Measurements from ENCODE around the gene GAS2.

The GAS2 gene

DNA sequence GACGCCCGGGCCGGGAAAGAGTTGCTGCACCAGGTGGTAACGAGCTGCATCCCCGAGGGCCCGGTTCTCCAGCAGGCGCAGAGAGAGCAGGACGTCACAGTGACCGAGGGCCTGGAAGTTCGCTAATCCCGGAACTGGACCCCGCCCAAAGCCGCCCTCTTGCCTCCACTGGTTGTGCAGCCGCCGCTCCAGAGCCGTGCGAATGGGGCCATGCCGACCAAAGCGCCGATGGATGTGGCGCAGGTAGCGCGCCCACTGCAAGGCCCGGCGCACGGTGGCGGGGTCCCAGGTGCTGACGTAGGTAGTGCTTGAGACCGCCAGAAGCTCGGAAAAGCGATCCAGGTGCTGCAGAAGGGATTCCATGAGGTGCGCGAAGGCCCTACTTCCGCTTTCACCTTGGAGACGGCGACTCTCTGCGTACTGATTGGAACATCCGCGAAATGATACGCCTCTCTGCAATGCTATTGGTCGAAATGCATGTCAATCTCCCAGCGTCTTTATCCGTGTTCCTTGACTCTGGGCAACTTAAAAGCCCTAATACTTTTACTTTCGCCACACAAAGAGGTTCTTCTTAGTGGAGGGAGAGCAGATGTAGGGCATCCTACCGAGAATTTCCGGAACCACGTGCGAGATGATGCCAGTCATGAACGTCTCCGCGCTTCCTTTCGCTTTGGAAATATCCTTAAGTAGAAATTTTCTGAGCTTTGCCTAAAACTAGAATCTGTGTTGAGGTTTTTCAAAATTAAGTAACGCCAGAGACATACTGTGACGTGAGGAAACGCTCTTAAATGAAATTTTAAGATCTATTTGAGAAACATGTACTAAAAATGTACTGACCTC lies 40.7 kb upstream of the GAS2 start, which contains the start of gene FANCF (continued):
- peak; percentile 62 for TF ChIP-seq ZBTB11 (tag by site-specific recombination; conservative IDR thresholded peaks at IDR 0.05; ENCODE audit: low read depth)
- no peak for TF ChIP-seq ZNF596 (tag by site-specific recombination; IDR thresholded peaks at IDR 0.05)
- TF ChIP-seq ZNF654 (tag by site-specific recombination; IDR thresholded peaks at IDR 0.05; ENCODE audit: low read depth): no peak
- TF ChIP-seq, protein P1, sequence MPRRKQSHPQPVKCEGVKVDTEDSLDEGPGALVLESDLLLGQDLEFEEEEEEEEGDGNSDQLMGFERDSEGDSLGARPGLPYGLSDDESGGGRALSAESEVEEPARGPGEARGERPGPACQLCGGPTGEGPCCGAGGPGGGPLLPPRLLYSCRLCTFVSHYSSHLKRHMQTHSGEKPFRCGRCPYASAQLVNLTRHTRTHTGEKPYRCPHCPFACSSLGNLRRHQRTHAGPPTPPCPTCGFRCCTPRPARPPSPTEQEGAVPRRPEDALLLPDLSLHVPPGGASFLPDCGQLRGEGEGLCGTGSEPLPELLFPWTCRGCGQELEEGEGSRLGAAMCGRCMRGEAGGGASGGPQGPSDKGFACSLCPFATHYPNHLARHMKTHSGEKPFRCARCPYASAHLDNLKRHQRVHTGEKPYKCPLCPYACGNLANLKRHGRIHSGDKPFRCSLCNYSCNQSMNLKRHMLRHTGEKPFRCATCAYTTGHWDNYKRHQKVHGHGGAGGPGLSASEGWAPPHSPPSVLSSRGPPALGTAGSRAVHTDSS (tag by site-specific recombination; IDR thresholded peaks at IDR 0.05): no peak

DNA sequence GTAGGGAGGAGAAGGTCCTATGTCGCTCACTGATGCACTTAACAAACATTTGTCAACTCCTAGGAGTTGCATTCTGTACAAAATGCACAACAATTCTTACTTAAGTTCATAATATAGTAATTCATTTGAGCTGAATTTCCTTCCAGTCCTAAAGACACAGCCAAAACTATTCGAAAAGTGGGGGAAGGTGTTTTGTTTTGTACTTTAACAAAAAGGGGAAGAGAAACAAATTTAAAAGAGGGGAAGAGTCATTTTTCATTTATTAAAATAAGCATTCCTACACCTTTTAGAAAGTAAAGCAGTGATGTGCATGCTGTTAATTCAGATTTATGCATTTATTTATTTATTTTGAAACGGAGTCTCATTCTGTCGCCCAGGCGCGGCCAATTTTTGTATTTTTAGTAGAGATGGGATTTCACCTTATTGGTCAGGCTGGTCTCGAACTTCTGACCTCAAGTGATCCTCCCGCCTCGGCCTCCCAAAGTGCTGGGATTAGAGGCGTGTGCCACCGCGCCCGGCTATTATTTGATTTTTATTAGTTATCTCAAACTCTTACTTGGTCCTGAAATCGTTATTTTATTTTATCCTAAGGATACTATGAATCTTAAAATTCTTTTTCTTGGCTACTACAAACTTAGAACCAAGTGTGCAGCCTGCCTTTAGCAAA lies 39.7 kb upstream of the GAS2 start:
- no peak overlapping the region for H3K4me3 ChIP-seq (ENCODE audit: low read depth, low read length)
- H3K4me1 ChIP-seq (ENCODE audit: control insufficient read depth, insufficient read depth, low read length): no peaks in the 10 kb centered on the region
- ChIA-PET POLR2A (interaction anchor here (2.0 kb wide), 1 partner anchor 9 kb away, joined by 7 read pairs; no protein-coding TSS in a partner anchor), CTCF (interaction anchor here (0.6 to 0.7 kb wide), 2 partner anchors 49 to 119 kb away, joined by 3 to 4 read pairs; no protein-coding TSS in a partner anchor)
- no peaks in the 10 kb centered on the region for H3K9me3 ChIP-seq (ENCODE audit: control insufficient read depth, insufficient read depth, low read depth, low read length)
- TF ChIP-seq, protein P2, sequence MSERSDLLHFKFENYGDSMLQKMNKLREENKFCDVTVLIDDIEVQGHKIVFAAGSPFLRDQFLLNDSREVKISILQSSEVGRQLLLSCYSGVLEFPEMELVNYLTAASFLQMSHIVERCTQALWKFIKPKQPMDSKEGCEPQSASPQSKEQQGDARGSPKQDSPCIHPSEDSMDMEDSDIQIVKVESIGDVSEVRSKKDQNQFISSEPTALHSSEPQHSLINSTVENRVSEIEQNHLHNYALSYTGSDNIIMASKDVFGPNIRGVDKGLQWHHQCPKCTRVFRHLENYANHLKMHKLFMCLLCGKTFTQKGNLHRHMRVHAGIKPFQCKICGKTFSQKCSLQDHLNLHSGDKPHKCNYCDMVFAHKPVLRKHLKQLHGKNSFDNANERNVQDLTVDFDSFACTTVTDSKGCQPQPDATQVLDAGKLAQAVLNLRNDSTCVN (tag by site-specific recombination; optimal IDR thresholded peaks at IDR 0.05): no peak
- TF ChIP-seq ZNF350 (tag by site-specific recombination; IDR thresholded peaks at IDR 0.05) (no peak), ZNF596 (tag by site-specific recombination; IDR thresholded peaks at IDR 0.05) (no peak)
- TF ChIP-seq, protein P3, sequence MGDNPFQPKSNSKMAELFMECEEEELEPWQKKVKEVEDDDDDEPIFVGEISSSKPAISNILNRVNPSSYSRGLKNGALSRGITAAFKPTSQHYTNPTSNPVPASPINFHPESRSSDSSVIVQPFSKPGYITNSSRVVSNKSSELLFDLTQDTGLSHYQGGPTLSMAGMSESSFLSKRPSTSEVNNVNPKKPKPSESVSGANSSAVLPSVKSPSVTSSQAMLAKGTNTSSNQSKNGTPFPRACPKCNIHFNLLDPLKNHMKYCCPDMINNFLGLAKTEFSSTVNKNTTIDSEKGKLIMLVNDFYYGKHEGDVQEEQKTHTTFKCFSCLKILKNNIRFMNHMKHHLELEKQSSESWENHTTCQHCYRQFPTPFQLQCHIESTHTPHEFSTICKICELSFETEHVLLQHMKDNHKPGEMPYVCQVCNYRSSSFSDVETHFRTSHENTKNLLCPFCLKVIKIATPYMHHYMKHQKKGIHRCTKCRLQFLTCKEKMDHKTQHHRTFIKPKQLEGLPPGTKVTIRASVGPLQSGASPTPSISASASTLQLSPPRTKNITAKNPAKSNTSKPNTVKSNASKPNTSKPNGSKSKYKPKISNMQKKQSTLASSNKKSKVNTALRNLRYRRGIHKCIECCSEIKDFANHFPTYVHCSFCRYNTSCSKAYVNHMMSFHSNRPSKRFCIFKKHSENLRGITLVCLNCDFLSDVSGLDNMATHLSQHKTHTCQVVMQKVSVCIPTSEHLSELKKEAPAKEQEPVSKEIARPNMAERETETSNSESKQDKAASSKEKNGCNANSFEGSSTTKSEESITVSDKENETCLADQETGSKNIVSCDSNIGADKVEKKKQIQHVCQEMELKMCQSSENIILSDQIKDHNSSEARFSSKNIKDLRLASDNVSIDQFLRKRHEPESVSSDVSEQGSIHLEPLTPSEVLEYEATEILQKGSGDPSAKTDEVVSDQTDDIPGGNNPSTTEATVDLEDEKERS (tag by site-specific recombination; IDR thresholded peaks at IDR 0.05): no peak
- H3K36me3 ChIP-seq (ENCODE audit: control insufficient read depth in 2 of 2, insufficient read depth in 1 of 2, low read length in 2 of 2): no peaks in the 10 kb centered on the region
- no peak overlapping the region for H3K27ac ChIP-seq (ENCODE audit: extremely low read depth, low read depth, low read length)

DNA sequence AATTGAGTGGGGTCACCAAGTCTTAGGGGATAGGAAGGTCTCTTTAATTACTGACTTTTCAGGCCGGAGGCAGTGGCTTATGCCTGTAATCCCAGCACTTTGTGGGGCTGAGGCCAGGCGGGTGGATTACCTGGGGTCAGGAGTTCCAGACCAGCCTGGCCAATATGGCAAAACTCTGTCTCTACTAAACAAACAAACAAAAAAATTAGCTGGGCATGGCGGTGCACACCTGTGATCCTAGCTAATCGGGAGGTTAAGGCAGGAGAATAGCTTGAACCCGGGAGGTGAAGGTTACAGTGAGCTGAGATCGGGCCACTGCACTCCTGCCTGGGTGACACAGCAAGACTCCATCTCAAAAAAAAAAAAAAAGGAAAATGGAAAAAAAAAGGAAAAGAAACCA lies 39.0 kb upstream of the GAS2 start:
- Histone ChIP-seq H3K4me1 (ENCODE audit: control insufficient read depth, insufficient read depth, low read length) (no peaks in the 10 kb centered on the region), H3K36me3 (ENCODE audit: control insufficient read depth in 2 of 2, insufficient read depth in 1 of 2, low read length in 2 of 2) (no peaks in the 10 kb centered on the region), H3K4me3 (ENCODE audit: low read depth, low read length) (no peak overlapping the region), H3K27ac (ENCODE audit: extremely low read depth, low read depth, low read length) (no peak overlapping the region), H3K9me3 (ENCODE audit: control insufficient read depth, insufficient read depth, low read depth, low read length) (no peaks in the 10 kb centered on the region)
- ChIA-PET POLR2A (interaction anchor here (0.6 to 0.7 kb wide), 2 partner anchors 43 to 1826 kb away, joined by 3 to 4 read pairs; no protein-coding TSS in a partner anchor), CTCF (no interaction called here)
- TF ChIP-seq ZBTB20 (tag by site-specific recombination; IDR thresholded peaks at IDR 0.05) (no peak), HIC1 (tag by site-specific recombination; IDR thresholded peaks at IDR 0.05) (no peak), ZNF596 (tag by site-specific recombination; IDR thresholded peaks at IDR 0.05) (no peak), ZNF23 (tag by site-specific recombination; IDR thresholded peaks at IDR 0.05; ENCODE audit: borderline replicate concordance) (no peak), ZNF433 (tag by site-specific recombination; IDR thresholded peaks at IDR 0.05; ENCODE audit: low read depth) (no peak), ZNF830 (tag by site-specific recombination; IDR thresholded peaks at IDR 0.05; ENCODE audit: low read depth) (no peak)
- TF ChIP-seq, protein P4, sequence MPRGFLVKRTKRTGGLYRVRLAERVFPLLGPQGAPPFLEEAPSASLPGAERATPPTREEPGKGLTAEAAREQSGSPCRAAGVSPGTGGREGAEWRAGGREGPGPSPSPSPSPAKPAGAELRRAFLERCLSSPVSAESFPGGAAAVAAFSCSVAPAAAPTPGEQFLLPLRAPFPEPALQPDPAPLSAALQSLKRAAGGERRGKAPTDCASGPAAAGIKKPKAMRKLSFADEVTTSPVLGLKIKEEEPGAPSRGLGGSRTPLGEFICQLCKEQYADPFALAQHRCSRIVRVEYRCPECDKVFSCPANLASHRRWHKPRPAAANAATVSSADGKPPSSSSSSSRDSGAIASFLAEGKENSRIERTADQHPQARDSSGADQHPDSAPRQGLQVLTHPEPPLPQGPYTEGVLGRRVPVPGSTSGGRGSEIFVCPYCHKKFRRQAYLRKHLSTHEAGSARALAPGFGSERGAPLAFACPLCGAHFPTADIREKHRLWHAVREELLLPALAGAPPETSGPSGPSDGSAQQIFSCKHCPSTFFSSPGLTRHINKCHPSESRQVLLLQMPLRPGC (tag by site-specific recombination; IDR thresholded peaks at IDR 0.05): no peak
- TF ChIP-seq, protein P5, sequence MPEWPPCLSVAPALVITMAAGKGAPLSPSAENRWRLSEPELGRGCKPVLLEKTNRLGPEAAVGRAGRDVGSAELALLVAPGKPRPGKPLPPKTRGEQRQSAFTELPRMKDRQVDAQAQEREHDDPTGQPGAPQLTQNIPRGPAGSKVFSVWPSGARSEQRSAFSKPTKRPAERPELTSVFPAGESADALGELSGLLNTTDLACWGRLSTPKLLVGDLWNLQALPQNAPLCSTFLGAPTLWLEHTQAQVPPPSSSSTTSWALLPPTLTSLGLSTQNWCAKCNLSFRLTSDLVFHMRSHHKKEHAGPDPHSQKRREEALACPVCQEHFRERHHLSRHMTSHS (tag by site-specific recombination; IDR thresholded peaks at IDR 0.05): no peak
